HepG2 (cell line): ENCODE measurements around the gene NDOR1. TPM values are rescaled to one million over a fixed set of nuclear protein-coding genes. Genes with fewer than 3 reads are reported as not detected.

ENCODE experiments used
- ATAC-seq: fragments of 200-7000 bp; cut with Tn5 transposase; 3 replicates; pipeline ENCODE4 v1.9.1; 2020; ENCODE audit warnings: mild to moderate bottlenecking, moderate library complexity
- BruUV-seq: library from RNA; stranded (reverse); fragments of 400-500 nt; replicated peaks from 2 replicates; lab custom pipeline; 2021; lab: Mats Ljungman, UMichigan
- CTCF ChIA-PET: fragments of 300-600 bp; formaldehyde crosslinking; extraction: SDS; loops from one replicate; lab custom pipeline; 2021; ENCODE audit warnings: low total read pairs, inconsistent platforms, low intra/inter-chr PET ratio; lab: Yijun Ruan, JAX
- POLR2A ChIA-PET: fragments of 350-600 bp; sonication (Branson Sonifier 250); formaldehyde crosslinking; loops from one replicate; lab custom pipeline; 2020; ENCODE audit warnings: antibody characterized with exemption, inconsistent platforms; lab: Yijun Ruan, JAX
- DNase-seq: peaks from one replicate; pipeline ENCODE4 v3.0.0-alpha.2; 2015; ENCODE audit warnings: low spot score
- FAIRE-seq: peaks from 3 replicates; lab custom pipeline; 2011; peaks lifted over from hg19 to GRCh38; lab: Jason Lieb, UNC
- H2AFZ ChIP-seq: one replicate; pipeline ENCODE4 v1.6.1; 2011; ENCODE audit warnings: low read length, inconsistent platforms
- H3K27ac ChIP-seq: fragments of 300-600 bp; 3 replicates; pipeline ENCODE4 v1.8.0; 2011; ENCODE audit warnings: mixed run types, mild to moderate bottlenecking, mixed read lengths, low read length, inconsistent platforms; ENCODE audit not compliant: insufficient read depth; ENCODE audit errors: extremely low read length
- H3K27me3 ChIP-seq, 2 experiments: fragments of 200-600 bp in 1 of 2; 2 replicates in 1 of 2; 3 replicates in 1 of 2; pipeline versions ENCODE4 v1.6.0 to v1.8.0; 2011; ENCODE audit warnings: low read length in 2 of 2, mild to moderate bottlenecking in 2 of 2, moderate library complexity in 2 of 2, inconsistent platforms in 1 of 2; ENCODE audit not compliant: insufficient read depth in 2 of 2, control insufficient read depth in 1 of 2
- H3K36me3 ChIP-seq, 2 experiments: fragments of 200-600 bp in 1 of 2; replicated peaks in 1 of 2; 2 replicates in 1 of 2; 3 replicates in 1 of 2; pipeline versions ENCODE4 v1.5.1 to v1.8.0; 2011; ENCODE audit warnings: low read length in 2 of 2, inconsistent platforms in 1 of 2; ENCODE audit not compliant: insufficient read depth in 2 of 2, control insufficient read depth in 1 of 2
- H3K4me1 ChIP-seq: 2 replicates; pipeline ENCODE4 v1.5.1; 2012; ENCODE audit warnings: low read length, inconsistent platforms; ENCODE audit not compliant: insufficient read depth
- H3K4me2 ChIP-seq: 2 replicates; pipeline ENCODE4 v1.6.0; 2011; ENCODE audit warnings: low read depth, low read length, inconsistent platforms
- H3K4me3 ChIP-seq, 3 experiments: fragments of 200-600 bp in 1 of 3; sonication (generic), shearing (Covaris generic) in 1 of 3; replicated peaks in 1 of 3; 2 replicates each; pipeline ENCODE4 v1.5.1; 2011 to 2016; ENCODE audit warnings: low read length in 3 of 3, inconsistent platforms in 2 of 3, low read depth in 2 of 3, mild to moderate bottlenecking in 2 of 3, control low read depth in 1 of 3, mixed read lengths in 1 of 3; ENCODE audit not compliant: insufficient read depth in 1 of 3
- H3K79me2 ChIP-seq: one replicate; pipeline ENCODE4 v1.6.1; 2011; ENCODE audit warnings: low read length, inconsistent platforms; ENCODE audit not compliant: insufficient read depth
- H3K9ac ChIP-seq: 2 replicates; pipeline ENCODE4 v1.6.0; 2011; ENCODE audit warnings: mild to moderate bottlenecking, low read depth, low read length, inconsistent platforms; ENCODE audit not compliant: insufficient read depth
- H3K9me3 ChIP-seq: 2 replicates; pipeline ENCODE4 v1.5.1; 2012; ENCODE audit warnings: mild to moderate bottlenecking, low read length
- H4K20me1 ChIP-seq: 2 replicates; pipeline ENCODE4 v1.6.0; 2011; ENCODE audit warnings: inconsistent platforms, mild to moderate bottlenecking, low read length, moderate library complexity; ENCODE audit not compliant: insufficient read depth
- BRD4 ChIP-seq: sonication (generic); formaldehyde crosslinking; IDR thresholded peaks from 2 replicates; pipeline ENCODE4 v1.4.0; 2020; ENCODE audit warnings: missing genetic modification reagents
- FOXC1 ChIP-seq: sonication (generic); formaldehyde crosslinking; IDR thresholded peaks from 2 replicates; pipeline ENCODE4 v1.8.0; 2022; ENCODE audit warnings: mild to moderate bottlenecking, missing genetic modification reagents, borderline replicate concordance
- GABPA ChIP-seq, 2 experiments: IDR thresholded peaks; 2 replicates each; pipeline ENCODE4 v1.6.1; 2011 to 2016; ENCODE audit warnings: low read depth in 2 of 2, low read length in 1 of 2, missing biosample characterization in 1 of 2, missing genetic modification characterization in 1 of 2
- GATA4 ChIP-seq: sonication (generic); IDR thresholded peaks from 2 replicates; pipeline ENCODE4 v1.6.1; 2016; ENCODE audit warnings: antibody characterized with exemption, low read depth, borderline replicate concordance
- HMGA1 ChIP-seq: sonication (generic); formaldehyde crosslinking; conservative IDR thresholded peaks from 2 replicates; pipeline ENCODE4 v1.4.0; 2020; ENCODE audit warnings: missing genetic modification reagents
- MEIS2 ChIP-seq: sonication (generic); formaldehyde crosslinking; IDR thresholded peaks from 2 replicates; pipeline ENCODE4 v1.9.0; 2021; ENCODE audit warnings: mild to moderate bottlenecking, missing genetic modification reagents
- MIXL1 ChIP-seq: IDR thresholded peaks from 2 replicates; pipeline ENCODE4 v1.6.1; 2016
- MLLT10 ChIP-seq: sonication (generic); formaldehyde crosslinking; IDR thresholded peaks from 2 replicates; pipeline ENCODE4 v1.4.0; 2020; ENCODE audit warnings: missing genetic modification reagents
- NR2F2 ChIP-seq: IDR thresholded peaks from 2 replicates; pipeline ENCODE4 v1.6.1; 2012; ENCODE audit warnings: low read depth, inconsistent platforms, borderline replicate concordance
- SP4 ChIP-seq: sonication (generic); formaldehyde crosslinking; IDR thresholded peaks from 2 replicates; pipeline ENCODE4 v1.8.1; 2023; ENCODE audit warnings: mild to moderate bottlenecking, missing genetic modification reagents
- STAG1 ChIP-seq: sonication (generic); formaldehyde crosslinking; IDR thresholded peaks from 2 replicates; pipeline ENCODE4 v1.4.0; 2020; ENCODE audit warnings: missing genetic modification reagents
- ZBTB25 ChIP-seq: IDR thresholded peaks from 2 replicates; pipeline ENCODE4 v1.6.1; 2018; ENCODE audit warnings: missing genetic modification reagents
- ZNF251 ChIP-seq: sonication (generic); formaldehyde crosslinking; IDR thresholded peaks from 2 replicates; pipeline ENCODE4 v1.9.0; 2021; ENCODE audit warnings: mild to moderate bottlenecking, missing genetic modification reagents
- ZNF333 ChIP-seq: sonication (generic); formaldehyde crosslinking; IDR thresholded peaks from 2 replicates; pipeline ENCODE4 v1.4.0; 2020; ENCODE audit warnings: mild to moderate bottlenecking, missing genetic modification reagents, borderline replicate concordance
- ZNF558 ChIP-seq: sonication (generic); formaldehyde crosslinking; IDR thresholded peaks from 2 replicates; pipeline ENCODE4 v1.9.0; 2022; ENCODE audit warnings: mild to moderate bottlenecking, missing genetic modification reagents, borderline replicate concordance
- ZNF839 ChIP-seq: sonication (generic); formaldehyde crosslinking; IDR thresholded peaks from 2 replicates; pipeline ENCODE4 v1.4.0; 2020; ENCODE audit warnings: missing genetic modification reagents, mild to moderate bottlenecking, borderline replicate concordance
- ZSCAN20 ChIP-seq: sonication (generic); formaldehyde crosslinking; IDR thresholded peaks from 2 replicates; pipeline ENCODE4 v1.4.0; 2020; ENCODE audit warnings: missing genetic modification reagents, mild to moderate bottlenecking, borderline replicate concordance
- WGBS: methylation state at CpG from one replicate; pipeline ENCODE4 v1.1.6; 2017; ENCODE audit warnings: low lambda C conversion rate; 5-methylcytosine and 5-hydroxymethylcytosine counted together
- in situ Hi-C: cut with HindIII; loops from 2 replicates; pipeline ENCODE4 v1.10.0; 2017; ENCODE audit warnings: low pct_unique_long_range_greater_than_20kb; ENCODE audit not compliant: extremely low pct_ligation_motif_present
- intact Hi-C: fragments of 100-400 bp; cut with micrococcal nuclease; formaldehyde crosslinking; loops from one replicate; pipeline ENCODE4 v1.10.0; 2022; ENCODE audit not compliant: unreplicated experiment
- polyA plus RNA-seq, 8 experiments: library from polyadenylated mRNA; depleted of rRNA in 3 of 8; stranded (reverse) in 7 of 8; unstranded in 1 of 8; fragments of >200 nt; fragmentation: Illumina TruSeq in 4 of 8; extraction: Trizol in 4 of 8; gene quantifications; 2 replicates each; pipeline versions ENCODE4 v1.2.1 to v1.2.3, GENCODE V29; 2011 to 2016; ENCODE audit warnings: low read depth in 4 of 8, missing spikeins in 1 of 8, mixed read lengths in 1 of 8; ENCODE audit not compliant: insufficient read depth in 1 of 8
- total RNA-seq, 5 experiments: library from RNA; depleted of rRNA; stranded (reverse); fragments of >200 nt; fragmentation: Illumina TruSeq; extraction: Trizol; gene quantifications; 2 replicates each; pipeline ENCODE4 v1.2.3, GENCODE V29; 2016; ENCODE audit warnings: low read depth in 1 of 5
- TF ChIP-seq, protein P1 (sequence below): sonication (generic); formaldehyde crosslinking; IDR thresholded peaks from 2 replicates; pipeline ENCODE4 v1.4.0; 2020; ENCODE audit warnings: missing genetic modification reagents
- TF ChIP-seq, protein P2 (sequence below): sonication (generic); formaldehyde crosslinking; conservative IDR thresholded peaks from 2 replicates; pipeline ENCODE4 v1.8.0; 2022; ENCODE audit warnings: mild to moderate bottlenecking, moderate library complexity, missing genetic modification reagents

Gene NDOR1
- total and polyA plus RNA-seq, 2 of the 13 experiments (the other 11 are each of a cell fraction or from before 2014, with no cell fraction given) = 3.6 to 8.7 TPM

DNA sequence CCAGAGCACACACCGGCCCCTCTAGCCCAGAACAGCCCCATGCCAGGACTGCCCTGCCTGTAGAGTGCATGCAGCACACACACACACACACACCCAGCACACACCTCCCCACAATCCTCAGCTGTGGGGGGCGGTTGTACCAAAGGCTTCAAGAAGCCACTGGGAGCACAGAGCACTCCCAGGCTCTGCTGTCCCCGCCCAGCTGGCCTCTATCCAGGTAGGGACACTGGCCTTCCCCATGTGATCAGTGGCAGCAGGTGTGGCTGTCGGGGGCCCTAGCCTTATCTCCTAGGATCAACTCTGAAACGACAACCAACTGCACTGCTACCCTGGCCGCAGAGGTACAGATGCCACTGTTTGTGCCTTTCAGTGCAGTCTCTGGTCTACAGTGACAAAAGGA lies 19.1 kb upstream of the NDOR1 start:
- Histone ChIP-seq H3K4me2 (peak overlapping the region; percentile 90), H4K20me1 (no peaks in the 10 kb centered on the region), H3K36me3 (peaks cover 21 to 37% of the 10 kb centered on the region in 2 experiments; a peak in 4 of 5 replicates), H3K4me1 (peaks cover 28% of the 10 kb centered on the region), H3K4me3 (peak overlapping the region in 1 of 3 experiments; percentile 97; a peak in 3 of 6 replicates), H3K27ac (no peak overlapping the region), H3K79me2 (peaks cover 26% of the 10 kb centered on the region), H3K9me3 (no peaks in the 10 kb centered on the region), H3K9ac (no peak overlapping the region), H2AFZ (no peak overlapping the region), H3K27me3 (no peaks in the 10 kb centered on the region)
- WGBS = 92% methylated on average over 2 of the region's 6 CpGs
- CTCF ChIA-PET = no interaction called here
- BruUV-seq = no TSS peak
- intact Hi-C loops = no loop called here
- ATAC-seq (no peak), FAIRE-seq (no peak), DNase-seq (no peak)
- no peak for TF ChIP-seq GATA4
- no peak for TF ChIP-seq ZNF251
- TF ChIP-seq NR2F2 = no peak
- TF ChIP-seq MIXL1 = no peak
- TF ChIP-seq BRD4 (CRISPR knock-in tag) = no peak
- TF ChIP-seq, protein P1, sequence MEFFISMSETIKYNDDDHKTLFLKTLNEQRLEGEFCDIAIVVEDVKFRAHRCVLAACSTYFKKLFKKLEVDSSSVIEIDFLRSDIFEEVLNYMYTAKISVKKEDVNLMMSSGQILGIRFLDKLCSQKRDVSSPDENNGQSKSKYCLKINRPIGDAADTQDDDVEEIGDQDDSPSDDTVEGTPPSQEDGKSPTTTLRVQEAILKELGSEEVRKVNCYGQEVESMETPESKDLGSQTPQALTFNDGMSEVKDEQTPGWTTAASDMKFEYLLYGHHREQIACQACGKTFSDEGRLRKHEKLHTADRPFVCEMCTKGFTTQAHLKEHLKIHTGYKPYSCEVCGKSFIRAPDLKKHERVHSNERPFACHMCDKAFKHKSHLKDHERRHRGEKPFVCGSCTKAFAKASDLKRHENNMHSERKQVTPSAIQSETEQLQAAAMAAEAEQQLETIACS = no peak
- TF ChIP-seq ZNF558 = no peak
- no peak for TF ChIP-seq FOXC1 (CRISPR knock-in tag)
- TF ChIP-seq HMGA1 (CRISPR knock-in tag) = no peak
- no peak for TF ChIP-seq ZBTB25
- no peak for TF ChIP-seq STAG1 (CRISPR knock-in tag)
- no peak for TF ChIP-seq SP4 (CRISPR knock-in tag)
- no peak for TF ChIP-seq ZNF333 (CRISPR knock-in tag)
- no peak for TF ChIP-seq ZSCAN20 (CRISPR knock-in tag)
- TF ChIP-seq MEIS2 = no peak
- no peak for TF ChIP-seq GABPA (IDR thresholded peaks at IDR 0.05; ENCODE audit: low read depth, low read length)
- TF ChIP-seq GABPA (CRISPR knock-in tag; IDR thresholded peaks at IDR 0.05; ENCODE audit: low read depth) = no peak
- TF ChIP-seq, protein P2, sequence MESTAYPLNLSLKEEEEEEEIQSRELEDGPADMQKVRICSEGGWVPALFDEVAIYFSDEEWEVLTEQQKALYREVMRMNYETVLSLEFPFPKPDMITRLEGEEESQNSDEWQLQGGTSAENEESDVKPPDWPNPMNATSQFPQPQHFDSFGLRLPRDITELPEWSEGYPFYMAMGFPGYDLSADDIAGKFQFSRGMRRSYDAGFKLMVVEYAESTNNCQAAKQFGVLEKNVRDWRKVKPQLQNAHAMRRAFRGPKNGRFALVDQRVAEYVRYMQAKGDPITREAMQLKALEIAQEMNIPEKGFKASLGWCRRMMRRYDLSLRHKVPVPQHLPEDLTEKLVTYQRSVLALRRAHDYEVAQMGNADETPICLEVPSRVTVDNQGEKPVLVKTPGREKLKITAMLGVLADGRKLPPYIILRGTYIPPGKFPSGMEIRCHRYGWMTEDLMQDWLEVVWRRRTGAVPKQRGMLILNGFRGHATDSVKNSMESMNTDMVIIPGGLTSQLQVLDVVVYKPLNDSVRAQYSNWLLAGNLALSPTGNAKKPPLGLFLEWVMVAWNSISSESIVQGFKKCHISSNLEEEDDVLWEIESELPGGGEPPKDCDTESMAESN (CRISPR knock-in tag) = no peak
- TF ChIP-seq ZNF839 (CRISPR knock-in tag) = no peak
- TF ChIP-seq MLLT10 (CRISPR knock-in tag) = no peak
- POLR2A ChIA-PET = no interaction called here
- in situ Hi-C loops = loop anchor here (5.0 kb wide), 1 partner anchor 41 kb away; the partner anchor contains the start of genes CYSRT1 and RNF224
